Activated CD4-positive, alpha-beta T cell treated with anti-CD3 and anti-CD28 coated beads, Interleukin-2, amount 10 ng/mL, durations not matched to agents 24 days and 14 days (primary cell): ENCODE results near the gene SSR2. TPM values are rescaled to one million over a fixed set of nuclear protein-coding genes. Genes with fewer than 3 reads are reported as not detected.

ENCODE experiments used
- DNase-seq: peaks from one replicate; pipeline ENCODE4 v3.0.0; 2022
- H3K27ac Mint-ChIP-seq: one replicate; pipeline ENCODE4 v1.8.0; 2022; ENCODE audit warnings: mild to moderate bottlenecking, mixed read lengths
- H3K27me3 Mint-ChIP-seq: one replicate; pipeline ENCODE4 v1.8.0; 2022; ENCODE audit warnings: mixed read lengths
- H3K36me3 Mint-ChIP-seq: one replicate; pipeline ENCODE4 v1.8.0; 2022; ENCODE audit warnings: low read depth, mild to moderate bottlenecking, mixed read lengths
- H3K4me1 Mint-ChIP-seq: one replicate; pipeline ENCODE4 v1.8.0; 2021; ENCODE audit warnings: mixed read lengths
- H3K4me3 Mint-ChIP-seq: one replicate; pipeline ENCODE4 v1.8.0; 2022; ENCODE audit warnings: mild to moderate bottlenecking, moderate library complexity, mixed read lengths
- H3K9me3 Mint-ChIP-seq: one replicate; pipeline ENCODE4 v1.8.0; 2021; ENCODE audit warnings: mixed read lengths
- intact Hi-C: fragments of 100-400 bp; cut with micrococcal nuclease; formaldehyde crosslinking; loops from one replicate; pipeline ENCODE4 v1.15.1; 2023
- total RNA-seq: library from RNA; stranded (reverse); gene quantifications from 2 replicates; pipeline ENCODE4 v1.2.3, GENCODE V29; 2022

The SSR2 gene
- total RNA-seq, 1 donor from 2014 or later = 175 TPM

- Mint-ChIP-seq H3K27ac (peak within 1 kb of the TSS; percentile 92), H3K9me3 (no peaks in the 10 kb centered on the region), H3K4me1 (peaks cover 70% of the 10 kb centered on the region), H3K27me3 (no peaks in the 10 kb centered on the region), H3K4me3 (peak within 1 kb of the TSS; percentile 99), H3K36me3 (peaks cover 46% of the 10 kb centered on the region)
- peak; percentile 94 for DNase-seq
- intact Hi-C loops = loop anchor here (5.0 kb wide), 1 partner anchor 121 kb away; the partner anchor contains the start of genes GON4L and SYT11
Observed at GRCh38 chr1:155978325-155978972, 42.3 kb downstream of the SSR2 start, which contains the start of gene ARHGEF2. TSS of gene ARHGEF2 (minus strand) at chr1:155978547. CDS start at chr1:155978427, 120 bp downstream.

GRCh38 chr1:155977690-155978324 lies 42.9 kb downstream of the SSR2 start:
- peak overlapping the region; percentile 92 for H3K27ac Mint-ChIP-seq
- no peaks in the 10 kb centered on the region for H3K9me3 Mint-ChIP-seq
- peak; percentile 79 for DNase-seq
- intact Hi-C loops = loop anchor here (1.0 to 5.0 kb wide), 4 partner anchors 32 to 121 kb away; partner anchors contain the start of genes GON4L, KHDC4, LAMTOR2 and SYT11
- peaks cover 73% of the 10 kb centered on the region for H3K4me1 Mint-ChIP-seq
- H3K4me3 Mint-ChIP-seq = peak overlapping the region; percentile 99
- peaks cover 49% of the 10 kb centered on the region for H3K36me3 Mint-ChIP-seq
- no peaks in the 10 kb centered on the region for H3K27me3 Mint-ChIP-seq

- peak; percentile 75 for DNase-seq
- H3K36me3 Mint-ChIP-seq = peaks cover 55% of the 10 kb centered on the region
- intact Hi-C loops = loop anchor here (1.0 to 5.0 kb wide), 4 partner anchors 31 to 120 kb away; partner anchors contain the start of genes GON4L, KHDC4, LAMTOR2 and SYT11
Observed at GRCh38 chr1:155976913-155977689, 43.6 kb downstream of the SSR2 start.

GRCh38 chr1:155976062-155976912 lies 44.5 kb downstream of the SSR2 start:
- intact Hi-C loops = loop anchor here (2.0 to 5.0 kb wide), 2 partner anchors 79 to 119 kb away; partner anchors contain the start of genes GON4L, LAMTOR2 and SYT11
- H3K27ac Mint-ChIP-seq = peak overlapping the region; percentile 92
- DNase-seq = peak; percentile 83
- H3K27me3 Mint-ChIP-seq = no peaks in the 10 kb centered on the region
- peaks cover 52% of the 10 kb centered on the region for H3K36me3 Mint-ChIP-seq
- peaks cover 74% of the 10 kb centered on the region for H3K4me1 Mint-ChIP-seq
- peak overlapping the region; percentile 99 for H3K4me3 Mint-ChIP-seq
- H3K9me3 Mint-ChIP-seq = no peaks in the 10 kb centered on the region

More at GRCh38 chr1:155976913-155977689, 43.6 kb downstream of the SSR2 start:
- Mint-ChIP-seq H3K27me3 (no peaks in the 10 kb centered on the region), H3K27ac (peak overlapping the region; percentile 92), H3K9me3 (no peaks in the 10 kb centered on the region), H3K4me3 (peak overlapping the region; percentile 99), H3K4me1 (peaks cover 76% of the 10 kb centered on the region)

- H3K36me3 Mint-ChIP-seq = peaks cover 52% of the 10 kb centered on the region
Observed at GRCh38 chr1:155975375-155976061, 45.2 kb downstream of the SSR2 start.

GRCh38 chr1:155974208-155975115 lies 46.3 kb downstream of the SSR2 start:
- intact Hi-C loops = loop anchor here (5.0 kb wide), 1 partner anchor 117 kb away; the partner anchor contains the start of genes GON4L and SYT11
- no peaks in the 10 kb centered on the region for H3K27me3 Mint-ChIP-seq
- peaks cover 74% of the 10 kb centered on the region for H3K4me1 Mint-ChIP-seq
- no peak for DNase-seq
- no peaks in the 10 kb centered on the region for H3K9me3 Mint-ChIP-seq
- peaks cover 59% of the 10 kb centered on the region for H3K36me3 Mint-ChIP-seq
- peak overlapping the region; percentile 92 for H3K27ac Mint-ChIP-seq
- peak overlapping the region; percentile 99 for H3K4me3 Mint-ChIP-seq

More at GRCh38 chr1:155975375-155976061, 45.2 kb downstream of the SSR2 start:
- Mint-ChIP-seq H3K27me3 (no peaks in the 10 kb centered on the region), H3K27ac (peak overlapping the region; percentile 92), H3K4me1 (peaks cover 74% of the 10 kb centered on the region), H3K4me3 (peak overlapping the region; percentile 99), H3K9me3 (no peaks in the 10 kb centered on the region)
- intact Hi-C loops = loop anchor here (2.0 to 5.0 kb wide), 2 partner anchors 79 to 118 kb away; partner anchors contain the start of genes GON4L, LAMTOR2 and SYT11
- DNase-seq = no peak

GRCh38 chr1:155973723-155974122 lies 47.0 kb downstream of the SSR2 start:
- peak overlapping the region; percentile 54 for H3K27ac Mint-ChIP-seq

GRCh38 chr1:155971910-155972809 lies 48.6 kb downstream of the SSR2 start:
- Mint-ChIP-seq H3K4me3 (peak overlapping the region; percentile 72), H3K9me3 (no peaks in the 10 kb centered on the region), H3K4me1 (peaks cover 90% of the 10 kb centered on the region), H3K27ac (peak overlapping the region; percentile 68), H3K36me3 (peaks cover 69% of the 10 kb centered on the region), H3K27me3 (no peaks in the 10 kb centered on the region)
- DNase-seq = no peak
- intact Hi-C loops = no loop called here

More at GRCh38 chr1:155973723-155974122, 47.0 kb downstream of the SSR2 start:
- Mint-ChIP-seq H3K9me3 (no peaks in the 10 kb centered on the region), H3K4me1 (peaks cover 79% of the 10 kb centered on the region), H3K36me3 (peaks cover 63% of the 10 kb centered on the region), H3K27me3 (no peaks in the 10 kb centered on the region), H3K4me3 (peak overlapping the region; percentile 99)
- intact Hi-C loops = no loop called here
- DNase-seq = no peak

GRCh38 chr1:155970531-155971167 lies 50.1 kb downstream of the SSR2 start:
- peak; percentile 71 for DNase-seq
- peak overlapping the region; percentile 91 for H3K27ac Mint-ChIP-seq
- intact Hi-C loops = no loop called here
- H3K27me3 Mint-ChIP-seq = no peaks in the 10 kb centered on the region
- peaks cover 71% of the 10 kb centered on the region for H3K36me3 Mint-ChIP-seq
- peak overlapping the region; percentile 79 for H3K4me3 Mint-ChIP-seq
- peaks cover 88% of the 10 kb centered on the region for H3K4me1 Mint-ChIP-seq
- no peaks in the 10 kb centered on the region for H3K9me3 Mint-ChIP-seq

- Mint-ChIP-seq H3K4me3 (peak overlapping the region; percentile 79), H3K27ac (peak overlapping the region; percentile 91), H3K36me3 (peaks cover 74% of the 10 kb centered on the region), H3K4me1 (peaks cover 78% of the 10 kb centered on the region), H3K27me3 (no peaks in the 10 kb centered on the region), H3K9me3 (no peaks in the 10 kb centered on the region)
- DNase-seq = no peak
- intact Hi-C loops = no loop called here
Observed at GRCh38 chr1:155969377-155969791, 51.4 kb downstream of the SSR2 start.
